GM15510 (cell line): ENCODE measurements around the gene OTUB2.

Experiments
- POLR2A ChIP-seq: IDR thresholded peaks from 3 replicates; pipeline ENCODE4 v1.6.1; 2011; ENCODE audit warnings: borderline replicate concordance; ENCODE audit not compliant: insufficient read length; ENCODE audit errors: extremely low read depth

OTUB2 gene

DNA sequence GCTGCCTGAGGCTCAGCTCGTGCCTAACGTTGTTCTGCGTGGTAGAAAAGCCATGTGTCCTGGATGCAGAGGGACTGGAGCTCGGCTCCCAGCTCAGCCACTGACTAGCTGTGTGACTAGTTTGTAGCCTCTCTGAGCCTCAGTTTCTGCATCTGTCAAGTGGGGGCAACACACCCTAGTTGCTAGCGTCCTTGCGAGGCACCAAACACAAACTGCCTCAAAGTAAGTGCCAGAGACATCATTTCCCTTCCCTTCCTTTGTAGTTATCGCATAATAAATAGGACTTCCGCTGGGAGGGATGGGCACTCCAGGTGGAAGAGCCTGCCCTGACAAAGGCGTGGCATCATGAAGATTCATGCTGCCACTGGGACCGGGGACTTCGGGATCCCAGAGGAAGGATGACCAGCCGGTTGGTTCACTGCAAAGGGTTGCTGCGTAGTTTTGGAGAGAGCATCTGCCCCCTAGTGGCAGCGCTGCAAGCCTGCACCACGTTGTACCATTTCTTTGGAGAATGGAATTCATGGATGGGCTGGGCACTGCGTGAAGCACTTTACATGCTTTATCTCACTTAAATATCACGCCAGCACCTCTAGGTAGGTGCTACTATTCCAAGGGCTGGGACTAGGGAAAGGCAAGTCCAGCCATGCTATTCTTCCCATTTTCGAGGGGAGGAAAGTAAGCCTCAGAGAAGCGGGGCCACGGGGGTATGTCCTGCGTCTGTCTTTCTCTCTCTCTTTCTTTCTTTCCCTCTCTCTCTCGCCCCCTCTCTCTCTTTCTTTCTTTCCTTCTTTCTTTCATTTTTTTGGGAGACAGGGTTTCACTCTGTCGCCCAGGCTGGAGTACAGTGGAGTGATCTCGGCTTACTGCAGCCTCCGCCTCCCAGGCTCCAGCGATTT, 24.4 kb upstream of the OTUB2 start:
- no peak for TF ChIP-seq POLR2A

DNA sequence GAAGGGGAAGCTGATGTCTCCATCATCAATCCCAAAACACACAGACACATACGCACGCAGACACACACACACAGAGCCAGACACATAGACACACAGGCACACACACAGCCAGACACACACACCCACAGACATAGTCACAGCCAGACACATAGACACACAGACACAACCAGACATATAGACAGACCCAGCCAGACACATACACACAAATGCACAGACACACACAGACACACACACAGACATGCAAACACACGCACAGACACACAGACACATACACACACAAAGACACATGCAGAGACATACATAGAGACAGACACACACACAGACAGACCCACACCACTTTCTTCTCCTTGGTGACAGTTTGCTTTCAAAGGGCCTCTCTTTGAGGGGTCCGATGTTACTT, 22.7 kb upstream of the OTUB2 start:
- TF ChIP-seq POLR2A, result no peak

DNA sequence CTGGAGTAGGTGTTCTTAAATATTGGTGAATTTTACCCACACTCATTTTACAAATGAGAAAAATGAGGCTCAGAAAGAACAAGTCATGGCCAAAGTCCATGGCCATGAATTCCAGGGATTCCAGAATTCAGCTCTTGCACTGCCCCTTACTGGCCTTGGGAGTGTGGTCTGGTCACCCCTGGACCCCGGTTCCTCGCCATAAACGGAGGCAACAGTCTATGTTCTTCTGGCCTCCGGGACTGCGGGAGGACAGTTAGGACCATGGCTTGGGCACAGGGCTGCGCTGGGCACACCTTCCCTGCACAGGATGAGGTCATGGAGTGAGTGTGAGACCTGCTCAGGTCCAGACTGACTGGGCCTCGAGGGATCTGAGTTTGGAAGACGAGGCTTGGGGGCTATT, 22.1 kb upstream of the OTUB2 start:
- TF ChIP-seq POLR2A, result no peak

DNA sequence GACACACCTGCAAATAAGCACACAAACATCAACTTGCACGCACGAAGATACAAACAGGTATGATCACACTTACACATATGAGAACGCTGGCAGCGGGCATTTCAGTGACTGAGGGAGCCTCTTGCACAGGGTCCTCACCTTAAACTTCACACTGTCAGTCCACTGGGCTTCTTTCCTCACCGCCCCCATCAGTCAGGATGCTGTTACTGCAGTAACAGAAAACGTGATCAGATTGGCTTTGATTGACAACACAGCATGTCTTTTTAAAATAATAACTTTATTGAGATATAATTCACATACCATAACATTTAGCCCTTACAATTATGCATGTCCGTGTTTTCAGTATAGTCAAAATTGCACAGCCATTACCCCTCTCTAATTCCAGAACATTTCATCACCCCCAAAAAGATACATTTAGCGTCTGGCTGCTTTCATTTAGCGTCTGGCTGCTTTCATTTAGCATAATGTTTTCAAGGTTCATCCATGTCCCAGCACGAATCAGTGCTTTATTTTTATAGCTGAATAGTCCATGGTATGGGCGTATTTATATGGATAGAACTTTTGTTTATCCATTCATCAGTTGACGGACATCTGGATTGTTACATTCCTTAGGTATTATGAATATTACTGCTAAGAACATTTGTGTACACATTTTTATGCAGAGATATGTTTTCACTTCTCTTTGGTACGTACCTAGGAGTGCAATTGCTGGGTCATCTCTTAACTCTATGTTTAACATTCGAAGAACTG, 20.6 kb upstream of the OTUB2 start:
- TF ChIP-seq POLR2A, result no peak

DNA sequence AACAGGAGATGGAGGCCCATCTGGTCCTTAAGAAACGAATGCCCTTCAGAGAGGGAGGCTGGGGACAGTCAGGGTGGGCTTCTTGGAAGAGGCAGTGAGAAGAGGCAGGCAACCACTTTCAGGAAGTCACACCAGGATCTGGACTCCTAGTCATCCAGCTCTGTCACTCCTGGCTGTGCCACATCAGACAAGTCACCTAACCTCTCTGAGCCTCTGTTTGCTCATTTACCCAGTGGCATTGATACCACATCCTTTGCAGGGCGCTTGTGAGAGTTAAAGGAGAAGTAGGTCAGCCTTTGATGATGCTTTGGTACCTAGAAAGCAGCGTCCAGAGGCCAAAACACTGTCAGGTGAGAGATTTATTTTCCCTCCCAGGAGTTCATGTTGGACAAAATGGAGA, 17.9 kb upstream of the OTUB2 start:
- no peak for TF ChIP-seq POLR2A

DNA sequence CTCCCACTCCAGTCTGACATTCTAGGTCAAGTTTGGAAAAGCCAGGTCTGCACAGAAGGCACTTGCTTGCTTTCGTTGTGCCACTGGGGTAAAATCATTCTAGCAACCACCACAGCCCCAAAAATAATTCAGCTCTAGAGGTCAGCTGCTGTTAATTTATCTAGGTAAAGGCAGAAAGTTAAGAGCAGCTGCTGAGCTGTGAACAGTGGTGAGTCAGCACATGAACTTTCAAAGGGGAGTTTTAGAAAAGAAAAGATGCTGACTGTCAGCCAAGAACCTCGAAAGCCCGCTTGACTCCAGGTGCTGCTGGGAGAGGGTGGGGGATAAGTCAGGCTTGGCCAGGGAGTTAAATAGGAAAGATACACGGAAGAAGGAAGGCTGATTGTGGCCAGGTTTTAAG, 16.4 kb upstream of the OTUB2 start:
- no peak for TF ChIP-seq POLR2A

DNA sequence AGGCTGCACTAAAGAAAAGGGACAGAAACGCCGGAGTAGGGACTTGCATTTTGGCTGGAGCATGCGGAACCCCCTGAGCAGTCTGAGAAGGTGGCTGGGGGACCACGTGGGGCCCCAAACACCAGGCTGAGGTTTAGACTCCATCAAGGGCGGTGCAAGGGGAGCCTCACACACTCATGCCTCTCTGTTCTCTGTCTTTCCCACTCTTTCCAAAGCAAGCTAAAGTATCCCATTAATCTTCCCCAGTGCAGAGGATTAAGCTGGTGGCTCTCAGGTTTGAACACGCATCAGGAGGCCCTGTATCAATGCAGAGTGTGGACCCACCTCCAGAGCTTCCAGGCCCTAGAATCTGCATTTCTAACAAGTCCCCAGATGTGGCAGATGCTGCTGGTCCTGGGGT, 15.5 kb upstream of the OTUB2 start:
- no peak for TF ChIP-seq POLR2A

DNA sequence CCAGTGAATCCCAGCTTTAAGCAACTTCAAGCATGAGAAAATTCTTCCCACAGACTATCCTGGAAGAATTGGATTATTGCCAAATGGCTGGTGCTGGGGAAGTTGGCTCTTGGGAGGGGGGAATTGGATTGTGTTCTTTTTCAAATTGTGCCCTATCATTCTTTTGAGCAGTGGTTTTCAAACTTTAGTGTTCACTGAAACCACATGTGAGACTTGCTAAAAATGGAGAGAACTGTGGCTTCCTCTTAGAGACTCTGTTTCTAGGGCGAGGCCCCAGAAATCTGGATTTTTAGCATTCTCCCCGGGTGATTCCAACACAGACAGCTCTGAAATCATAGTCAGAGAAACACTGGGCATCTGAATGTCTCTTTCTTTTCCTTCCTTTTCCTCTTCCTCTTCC, 14.3 kb upstream of the OTUB2 start:
- TF ChIP-seq POLR2A, result no peak

- no peak for TF ChIP-seq POLR2A
These were observed 11.8 kb upstream of the OTUB2 start for GRCh38 chr14:94014382-94014781.

- TF ChIP-seq POLR2A, result no peak
These were observed 10.9 kb upstream of the OTUB2 start for GRCh38 chr14:94015223-94015622.

- no peak for TF ChIP-seq POLR2A
These were observed 9.6 kb upstream of the OTUB2 start for GRCh38 chr14:94016446-94016976.

GRCh38 chr14:94018308-94018707, 7.8 kb upstream of the OTUB2 start:
- no peak for TF ChIP-seq POLR2A

DNA sequence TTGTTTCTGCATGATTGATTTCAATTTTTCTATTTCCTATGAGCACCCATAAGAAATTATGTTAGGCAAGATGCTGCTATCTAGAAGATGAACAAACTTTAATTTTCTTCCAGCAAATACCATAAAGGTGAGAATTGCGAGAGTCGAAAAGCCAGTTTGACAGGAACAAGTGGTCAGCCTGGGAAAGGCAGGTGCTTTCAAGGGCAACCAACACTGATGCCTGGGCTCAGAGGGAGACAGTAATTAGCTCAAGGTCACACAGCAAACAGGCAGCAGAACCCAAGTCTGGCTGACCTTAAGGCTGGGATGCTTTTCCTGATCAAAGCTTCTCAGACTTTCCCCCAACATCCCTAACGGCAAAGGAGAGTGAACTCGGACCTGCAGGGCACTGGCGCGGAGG, 6.8 kb upstream of the OTUB2 start:
- no peak for TF ChIP-seq POLR2A

DNA sequence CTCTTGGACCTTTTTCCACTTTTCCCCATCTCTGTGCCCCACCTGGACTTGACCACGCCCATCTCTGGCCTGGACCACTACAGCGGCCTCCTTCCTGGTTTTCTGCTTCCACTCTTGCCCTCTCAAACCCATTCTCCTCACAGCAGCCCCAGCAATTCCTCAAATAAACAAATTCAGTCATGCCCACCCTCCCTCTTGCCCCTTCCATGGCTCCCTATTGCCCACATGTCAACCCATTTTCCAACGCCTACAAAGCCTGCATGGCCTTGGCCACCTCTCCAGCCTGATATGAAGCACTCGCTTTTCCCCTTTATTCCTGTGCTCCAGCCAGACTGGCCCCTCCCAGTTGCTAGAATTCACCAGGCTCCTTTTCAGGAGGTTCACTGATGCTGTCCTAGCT, 5.9 kb upstream of the OTUB2 start:
- no peak for TF ChIP-seq POLR2A

DNA sequence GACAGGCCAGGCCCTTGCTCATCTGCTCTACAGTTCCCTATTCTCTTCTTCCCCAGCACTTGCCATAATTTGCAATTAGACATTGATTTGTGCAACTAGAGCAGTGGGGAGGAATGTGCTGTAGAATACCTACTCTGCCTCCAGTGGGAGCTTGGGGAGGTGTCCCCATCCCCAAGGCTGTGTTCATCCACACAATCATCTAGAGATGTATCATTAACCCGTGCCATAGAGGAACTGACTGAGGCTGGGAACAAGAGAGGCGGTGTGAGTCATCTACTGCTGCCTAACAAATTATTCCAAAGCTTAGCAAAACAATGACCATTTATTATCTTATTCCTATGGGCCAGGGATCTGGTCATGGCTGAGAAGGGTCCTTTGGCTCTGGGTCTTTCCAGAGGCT, 5.1 kb upstream of the OTUB2 start:
- TF ChIP-seq POLR2A, result no peak
